C4-2B (cell line): Measurements from ENCODE around the gene ERC1.

Source experiments
- H3K27ac ChIP-seq: fragments of 450-650 bp; 2 replicates; pipeline ENCODE4 v1.5.1; 2017
- ZFX ChIP-seq: fragments of 450-650 bp; IDR thresholded peaks from 2 replicates; pipeline ENCODE4 v1.6.1; 2017
- TF ChIP-seq, protein P1 (sequence below): fragments of 450-650 bp; conservative IDR thresholded peaks from 2 replicates; pipeline ENCODE4 v1.5.1; 2017; ENCODE audit warnings: mild to moderate bottlenecking

The ERC1 gene

DNA sequence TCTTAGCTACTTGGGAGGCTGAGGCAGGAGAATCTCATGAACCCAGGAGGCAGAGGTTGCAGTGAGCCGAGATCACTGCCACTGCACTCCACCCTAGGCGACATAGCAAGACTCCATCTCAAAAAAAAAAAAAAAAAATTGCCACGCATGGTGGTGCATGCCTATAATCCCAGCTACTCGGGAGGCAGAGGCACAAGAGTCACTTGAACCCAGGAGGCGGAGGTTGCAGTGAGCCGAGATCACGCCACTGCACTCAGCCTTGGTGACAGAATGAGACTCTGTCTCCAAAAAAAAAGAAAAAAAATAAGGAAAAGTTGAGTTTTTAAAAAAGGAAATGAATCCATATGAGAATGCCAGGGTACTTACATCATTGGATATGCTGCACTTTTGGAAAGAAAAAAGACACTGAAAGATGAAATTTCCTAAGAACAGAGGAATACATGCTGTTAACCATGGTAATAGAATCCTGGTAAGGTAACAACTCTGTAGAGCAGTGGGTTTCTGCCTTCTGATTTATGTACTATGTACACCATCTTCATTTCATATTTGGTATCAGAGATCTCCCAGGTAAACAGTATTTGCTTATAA, 222.7 kb downstream of the ERC1 start:
- TF ChIP-seq ZFX, result no peak
- TF ChIP-seq, protein P1, sequence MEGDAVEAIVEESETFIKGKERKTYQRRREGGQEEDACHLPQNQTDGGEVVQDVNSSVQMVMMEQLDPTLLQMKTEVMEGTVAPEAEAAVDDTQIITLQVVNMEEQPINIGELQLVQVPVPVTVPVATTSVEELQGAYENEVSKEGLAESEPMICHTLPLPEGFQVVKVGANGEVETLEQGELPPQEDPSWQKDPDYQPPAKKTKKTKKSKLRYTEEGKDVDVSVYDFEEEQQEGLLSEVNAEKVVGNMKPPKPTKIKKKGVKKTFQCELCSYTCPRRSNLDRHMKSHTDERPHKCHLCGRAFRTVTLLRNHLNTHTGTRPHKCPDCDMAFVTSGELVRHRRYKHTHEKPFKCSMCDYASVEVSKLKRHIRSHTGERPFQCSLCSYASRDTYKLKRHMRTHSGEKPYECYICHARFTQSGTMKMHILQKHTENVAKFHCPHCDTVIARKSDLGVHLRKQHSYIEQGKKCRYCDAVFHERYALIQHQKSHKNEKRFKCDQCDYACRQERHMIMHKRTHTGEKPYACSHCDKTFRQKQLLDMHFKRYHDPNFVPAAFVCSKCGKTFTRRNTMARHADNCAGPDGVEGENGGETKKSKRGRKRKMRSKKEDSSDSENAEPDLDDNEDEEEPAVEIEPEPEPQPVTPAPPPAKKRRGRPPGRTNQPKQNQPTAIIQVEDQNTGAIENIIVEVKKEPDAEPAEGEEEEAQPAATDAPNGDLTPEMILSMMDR, result no peak
- no peak overlapping the region for H3K27ac ChIP-seq

DNA sequence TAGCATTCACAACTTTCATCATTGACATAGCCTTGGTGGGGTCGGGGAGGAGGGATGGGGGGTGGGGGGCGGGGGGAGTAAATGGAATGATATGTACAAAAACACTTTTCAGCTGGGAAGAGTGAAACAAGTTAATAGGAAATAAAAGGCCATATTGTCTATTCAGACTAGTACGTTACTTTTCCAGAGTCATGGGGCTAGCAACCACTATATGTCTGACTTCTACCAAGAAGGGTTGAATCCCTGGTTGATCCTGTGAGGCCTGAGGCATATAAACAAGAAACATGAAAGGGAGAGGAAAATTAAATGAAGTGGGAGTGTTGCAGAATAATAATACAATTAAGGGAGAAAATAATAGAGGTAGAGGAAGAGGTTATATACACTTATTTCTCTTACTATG, 225.5 kb downstream of the ERC1 start:
- TF ChIP-seq, protein P1, result no peak
- no peak for TF ChIP-seq ZFX
- H3K27ac ChIP-seq, result no peak overlapping the region

DNA sequence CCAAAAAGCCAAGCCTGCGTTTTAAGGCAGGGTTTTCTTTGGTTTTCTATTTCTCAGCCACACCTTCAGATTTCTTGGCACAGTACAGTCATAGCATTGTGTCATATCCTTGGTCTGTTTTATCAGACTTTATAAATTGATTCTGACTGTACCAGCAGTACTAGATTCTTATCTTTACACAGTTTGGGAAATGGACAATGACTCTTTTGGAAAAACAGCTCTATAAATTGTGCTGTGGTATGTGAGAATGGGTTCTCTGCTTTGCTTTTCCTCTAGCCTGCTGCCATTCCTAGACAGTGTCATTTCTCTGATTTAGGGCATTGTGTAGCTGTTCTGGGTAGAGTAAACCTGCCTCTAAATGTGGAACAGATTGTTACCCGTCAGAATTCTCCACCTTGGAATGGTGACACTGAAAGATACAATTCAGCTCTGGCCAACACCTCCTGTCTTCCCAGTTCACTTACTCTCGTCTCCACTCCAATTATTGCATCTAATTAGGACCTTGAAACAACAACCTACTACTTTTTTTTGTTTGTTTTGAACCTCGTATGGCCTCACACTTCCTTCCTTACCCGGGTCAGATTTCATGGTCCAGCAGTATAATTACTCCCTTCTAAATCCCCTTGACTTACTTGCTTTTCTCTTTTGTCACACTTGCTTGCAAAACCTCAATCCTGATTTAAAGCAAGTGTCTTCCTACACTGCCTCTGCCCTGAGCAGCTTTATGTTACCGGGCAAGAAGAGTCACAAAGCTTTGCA, 226.3 kb downstream of the ERC1 start:
- TF ChIP-seq, protein P1, result no peak
- TF ChIP-seq ZFX, result no peak
- H3K27ac ChIP-seq, result peak overlapping the region; percentile 62; the same call in 1 of the 2 replicates

DNA sequence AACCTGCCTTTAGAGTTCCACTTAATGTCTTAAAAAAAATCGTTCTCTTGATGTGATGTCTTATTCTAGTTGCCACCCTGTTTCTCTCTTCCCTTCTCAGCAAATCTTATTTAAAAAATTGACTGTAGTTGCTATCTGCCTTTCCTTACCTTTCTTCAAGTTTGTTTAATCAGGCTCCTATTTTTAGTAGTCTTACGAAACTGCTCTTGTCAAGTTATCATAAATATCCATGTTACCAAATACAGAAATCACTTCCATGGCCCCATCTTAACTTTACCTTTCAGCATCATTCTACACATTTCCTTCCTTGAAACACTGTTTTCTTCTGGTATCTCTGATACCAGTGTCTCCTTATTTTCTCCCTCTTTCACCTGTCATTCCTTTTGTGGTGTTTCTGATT, 227.3 kb downstream of the ERC1 start:
- H3K27ac ChIP-seq, result no peak overlapping the region
- TF ChIP-seq ZFX, result no peak
- TF ChIP-seq, protein P1, result no peak

DNA sequence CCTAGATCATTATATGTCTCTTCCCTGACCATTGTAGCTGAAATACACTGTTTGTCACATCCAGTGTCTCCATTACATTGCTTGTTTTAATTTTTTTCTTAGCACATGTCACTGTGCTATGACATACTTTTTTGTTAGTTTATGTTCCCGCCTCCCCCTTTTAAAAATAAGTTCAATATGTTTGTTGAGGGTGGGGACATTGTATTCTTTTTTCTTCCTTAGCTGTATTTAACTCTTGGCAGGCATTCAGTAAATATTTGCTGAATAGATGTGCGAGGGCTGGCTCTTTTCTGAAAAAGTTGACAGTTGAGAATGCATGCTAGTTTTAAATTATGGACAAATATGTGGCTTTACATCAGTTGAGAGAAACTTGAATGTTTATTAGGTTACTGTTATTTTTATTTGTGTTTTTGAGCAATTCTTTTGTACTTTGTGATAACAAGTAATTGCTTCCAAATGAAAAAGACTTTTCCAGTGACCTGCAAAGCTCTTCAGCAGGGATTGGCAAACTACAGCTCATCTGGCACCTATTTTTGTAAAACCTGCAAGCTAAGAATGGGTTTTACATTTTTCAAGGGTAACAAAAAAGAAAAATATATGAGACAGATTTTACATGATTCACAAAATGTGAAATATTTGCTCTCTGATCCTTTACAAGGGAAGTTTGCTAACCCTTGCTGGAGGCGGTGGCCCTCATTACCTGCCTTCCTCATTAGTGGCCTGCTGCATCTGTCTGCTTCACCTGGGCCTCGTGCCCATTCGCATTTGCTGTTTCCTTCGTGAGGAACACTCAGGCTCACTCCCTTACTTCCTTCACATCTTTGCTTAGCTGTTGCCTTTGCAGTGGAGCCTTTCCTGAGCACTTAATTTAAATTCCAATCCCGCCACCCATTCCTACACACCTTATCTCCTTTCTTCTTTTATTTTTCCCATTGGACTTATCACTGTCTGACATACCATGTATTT, 229.4 kb downstream of the ERC1 start:
- TF ChIP-seq ZFX, result no peak
- TF ChIP-seq, protein P1, result no peak
- peak overlapping the region; percentile 54 for H3K27ac ChIP-seq

DNA sequence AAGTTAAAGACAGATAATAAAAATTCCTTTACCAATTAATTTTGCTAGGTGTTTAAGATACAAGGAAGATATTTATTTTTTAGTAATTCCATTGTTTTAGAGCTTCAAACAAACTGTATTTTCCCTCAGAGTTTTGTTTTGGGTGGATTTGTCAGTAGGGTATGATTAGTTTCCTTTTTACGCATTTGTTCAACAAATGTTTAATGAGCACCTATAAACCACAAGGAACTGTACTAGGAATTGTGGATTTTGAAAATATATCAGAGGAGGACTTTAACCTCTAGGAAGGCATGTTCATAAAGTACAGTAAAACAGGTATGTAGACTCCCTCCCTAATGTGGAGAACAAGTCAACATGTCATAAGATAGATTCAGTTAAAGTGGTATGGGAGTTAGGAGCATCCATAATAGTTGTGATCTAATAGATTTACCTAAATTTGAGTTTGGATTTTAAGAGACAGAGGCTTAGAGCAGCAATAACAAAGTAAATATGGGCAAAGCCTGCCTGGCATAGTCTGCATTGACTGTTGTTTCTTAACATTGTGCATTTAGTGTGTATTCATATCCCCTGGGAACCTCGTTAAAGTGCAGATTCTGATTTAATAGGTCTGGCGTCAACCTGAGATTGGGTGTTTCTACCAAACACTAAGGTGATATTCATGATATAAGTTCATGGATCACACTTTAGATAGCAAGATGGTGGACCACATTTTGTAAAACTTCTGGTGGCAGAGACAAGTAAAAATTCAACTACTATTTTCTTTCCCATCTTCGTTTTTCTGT, 232.0 kb downstream of the ERC1 start:
- no peak overlapping the region for H3K27ac ChIP-seq
- TF ChIP-seq, protein P1, result no peak
- TF ChIP-seq ZFX, result no peak
